ENCODE results near the gene DYRK3. TPM values are rescaled to one million over a fixed set of nuclear protein-coding genes. Genes with fewer than 3 reads are reported as not detected.
"Not testable (repeated sequence)": the region's sequence is repeated elsewhere in the genome, so short reads cannot be mapped to it uniquely, and the experiment has no call there.

Gene DYRK3
- total and polyA plus RNA-seq, 2 of the 13 experiments (the other 11 are each of a cell fraction or from before 2014, with no cell fraction given), result 0.48 to 2.8 TPM

DNA sequence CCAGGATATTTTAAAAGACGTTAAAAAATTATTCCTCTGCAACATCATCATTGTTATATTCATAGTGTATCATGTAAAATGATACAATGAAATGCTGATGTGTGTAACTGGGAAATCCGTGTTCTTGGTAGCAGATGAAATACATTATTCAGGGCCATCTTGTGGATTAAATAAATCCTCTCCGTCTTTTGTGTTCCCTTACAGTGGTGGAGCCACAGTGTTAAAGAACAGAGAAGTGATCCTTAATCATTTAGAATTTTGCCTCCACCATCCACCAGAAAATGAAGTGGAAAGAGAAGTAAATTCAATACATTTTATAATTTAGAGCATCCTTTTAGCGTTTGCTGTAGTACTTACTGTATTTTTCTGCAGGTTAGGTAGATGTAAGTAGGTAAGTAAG lies 1.3 kb downstream of the DYRK3 start:
- FAIRE-seq, result no peak
- in situ Hi-C loops (cut with HindIII; ENCODE audit: extremely low pct_ligation_motif_present, low pct_unique_long_range_greater_than_20kb), result loop anchor here (25.0 kb wide), 1 partner anchor 276 kb away; the partner anchor contains the start of gene FCMR
- CTCF ChIA-PET (ENCODE audit: low intra/inter-chr PET ratio, low total read pairs), result interaction anchor here (3.2 kb wide), 1 partner anchor 27 kb away, joined by 33 read pairs; no protein-coding TSS in a partner anchor

DNA sequence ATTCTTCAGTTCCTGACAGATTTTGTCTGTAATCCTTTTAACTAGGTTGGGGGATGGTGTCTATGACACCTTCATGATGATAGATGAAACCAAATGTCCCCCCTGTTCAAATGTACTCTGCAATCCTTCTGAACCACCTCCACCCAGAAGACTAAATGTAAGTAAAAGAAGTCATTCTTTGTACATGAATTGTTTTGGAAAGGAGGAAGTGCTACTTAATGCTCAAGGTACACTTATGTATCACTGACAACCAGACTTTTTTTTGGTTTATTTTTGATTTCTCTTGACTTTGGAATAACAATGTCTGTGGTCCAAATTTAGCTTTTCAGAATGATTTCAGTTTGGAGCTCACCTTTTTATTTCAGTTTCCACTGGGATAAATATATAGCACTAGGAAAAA lies 2.3 kb downstream of the DYRK3 start:
- DNase-seq (ENCODE audit: low spot score), result no peak
- no peak for FAIRE-seq
- H3K27ac ChIP-seq (ENCODE audit: extremely low read length, insufficient read depth, low read length), result no peak overlapping the region
- no TSS peak for BruUV-seq (replicated peaks)
- intact Hi-C loops (cut with micrococcal nuclease; ENCODE audit: unreplicated experiment), result no loop called here
- H3K79me2 ChIP-seq (ENCODE audit: insufficient read depth, low read length), result no peaks in the 10 kb centered on the region
- peaks cover 0 to 3% of the 10 kb centered on the region in 2 experiments; a peak in 1 of 5 replicates for H3K27me3 ChIP-seq (ENCODE audit: control insufficient read depth in 1 of 2, insufficient read depth in 2 of 2, low read length in 2 of 2)
- H4K20me1 ChIP-seq (ENCODE audit: insufficient read depth, low read length), result no peaks in the 10 kb centered on the region
- no peak for TF ChIP-seq KDM3A (CRISPR knock-in tag; IDR thresholded peaks at IDR 0.05; ENCODE audit: low read depth)
- no peak for TF ChIP-seq ZNF30 (CRISPR knock-in tag; IDR thresholded peaks at IDR 0.05)
- TF ChIP-seq, protein P1, sequence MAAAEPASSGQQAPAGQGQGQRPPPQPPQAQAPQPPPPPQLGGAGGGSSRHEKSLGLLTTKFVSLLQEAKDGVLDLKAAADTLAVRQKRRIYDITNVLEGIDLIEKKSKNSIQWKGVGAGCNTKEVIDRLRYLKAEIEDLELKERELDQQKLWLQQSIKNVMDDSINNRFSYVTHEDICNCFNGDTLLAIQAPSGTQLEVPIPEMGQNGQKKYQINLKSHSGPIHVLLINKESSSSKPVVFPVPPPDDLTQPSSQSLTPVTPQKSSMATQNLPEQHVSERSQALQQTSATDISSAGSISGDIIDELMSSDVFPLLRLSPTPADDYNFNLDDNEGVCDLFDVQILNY (CRISPR knock-in tag; conservative IDR thresholded peaks at IDR 0.05), result no peak
- no peak overlapping the region for H3K4me2 ChIP-seq (ENCODE audit: low read depth, low read length)
- H2AFZ ChIP-seq (ENCODE audit: low read length), result no peak overlapping the region
- no peak for ATAC-seq
- CTCF ChIA-PET (ENCODE audit: low intra/inter-chr PET ratio, low total read pairs), result no interaction called here
- in situ Hi-C loops (cut with HindIII; ENCODE audit: extremely low pct_ligation_motif_present, low pct_unique_long_range_greater_than_20kb), result loop anchor here (25.0 kb wide), 1 partner anchor 275 kb away; the partner anchor contains the start of gene FCMR
- peaks cover 26% of the 10 kb centered on the region for H3K4me1 ChIP-seq (ENCODE audit: insufficient read depth, low read length)
- POLR2A ChIA-PET, result no interaction called here
- no peaks in the 10 kb centered on the region for H3K9me3 ChIP-seq (ENCODE audit: low read length)
- H3K36me3 ChIP-seq (replicated peaks in 1 of 2; ENCODE audit: control insufficient read depth in 1 of 2, insufficient read depth in 2 of 2, low read length in 2 of 2), result no peaks in the 10 kb centered on the region
- H3K9ac ChIP-seq (ENCODE audit: insufficient read depth, low read depth, low read length), result no peak overlapping the region
- H3K4me3 ChIP-seq (replicated peaks in 1 of 3; ENCODE audit: insufficient read depth in 1 of 3, low read depth in 2 of 3, low read length in 3 of 3), result no peak overlapping the region

More for the DNA sequence above, 1.3 kb downstream of the DYRK3 start:
- H3K27me3 ChIP-seq (ENCODE audit: control insufficient read depth in 1 of 2, insufficient read depth in 2 of 2, low read length in 2 of 2), result peaks cover 0 to 3% of the 10 kb centered on the region in 2 experiments; a peak in 2 of 5 replicates
- intact Hi-C loops (cut with micrococcal nuclease; ENCODE audit: unreplicated experiment), result no loop called here
- H2AFZ ChIP-seq (ENCODE audit: low read length), result no peak overlapping the region
- no peaks in the 10 kb centered on the region for H4K20me1 ChIP-seq (ENCODE audit: insufficient read depth, low read length)
- no peak for ATAC-seq
- no peak overlapping the region for H3K4me2 ChIP-seq (ENCODE audit: low read depth, low read length)
- H3K4me3 ChIP-seq (replicated peaks in 1 of 3; ENCODE audit: insufficient read depth in 1 of 3, low read depth in 2 of 3, low read length in 3 of 3), result no peak overlapping the region
- H3K36me3 ChIP-seq (replicated peaks in 1 of 2; ENCODE audit: control insufficient read depth in 1 of 2, insufficient read depth in 2 of 2, low read length in 2 of 2), result no peaks in the 10 kb centered on the region
- WGBS (ENCODE audit: low lambda C conversion rate), result 79% methylated on average over 4 of the region's 4 CpGs
- H3K9ac ChIP-seq (ENCODE audit: insufficient read depth, low read depth, low read length), result no peak overlapping the region
- POLR2A ChIA-PET, result no interaction called here
- TF ChIP-seq IKZF1 (IDR thresholded peaks at IDR 0.05) (no peak), ZNF18 (CRISPR knock-in tag; IDR thresholded peaks at IDR 0.05; ENCODE audit: insufficient replicate concordance) (no peak)
- H3K27ac ChIP-seq (ENCODE audit: extremely low read length, insufficient read depth, low read length), result no peak overlapping the region
- no peak for DNase-seq (ENCODE audit: low spot score)
- BruUV-seq (replicated peaks), result no TSS peak
- peaks cover 26% of the 10 kb centered on the region for H3K4me1 ChIP-seq (ENCODE audit: insufficient read depth, low read length)
- H3K9me3 ChIP-seq (ENCODE audit: low read length), result no peaks in the 10 kb centered on the region
- H3K79me2 ChIP-seq (ENCODE audit: insufficient read depth, low read length), result no peaks in the 10 kb centered on the region

DNA sequence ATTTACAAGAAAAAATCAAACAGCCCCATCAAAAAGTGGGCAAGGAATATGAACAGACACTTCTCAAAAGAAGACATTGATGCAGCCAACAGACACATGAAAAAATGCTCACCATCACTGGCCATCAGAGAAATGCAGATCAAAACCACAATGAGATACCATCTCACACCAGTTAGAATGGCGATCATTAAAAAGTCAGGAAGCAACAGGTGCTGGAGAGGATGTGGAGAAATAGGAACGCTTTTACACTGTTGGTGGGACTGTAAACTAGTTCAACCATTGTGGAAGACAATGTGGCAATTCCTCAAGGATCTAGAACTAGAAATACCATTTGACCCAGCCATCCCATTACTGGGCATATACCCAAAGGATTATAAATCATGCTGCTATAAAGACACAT lies 6.7 kb downstream of the DYRK3 start:
- H2AFZ ChIP-seq (ENCODE audit: low read length); H3K9me3 ChIP-seq (ENCODE audit: low read length); CTCF ChIA-PET (ENCODE audit: low intra/inter-chr PET ratio, low total read pairs); H3K79me2 ChIP-seq (ENCODE audit: insufficient read depth, low read length); BruUV-seq (replicated peaks); DNase-seq (ENCODE audit: low spot score); H3K27ac ChIP-seq (ENCODE audit: extremely low read length, insufficient read depth, low read length); FAIRE-seq; H3K36me3 ChIP-seq (replicated peaks in 1 of 2; ENCODE audit: control insufficient read depth in 1 of 2, insufficient read depth in 2 of 2, low read length in 2 of 2); H3K4me2 ChIP-seq (ENCODE audit: low read depth, low read length); intact Hi-C loops (cut with micrococcal nuclease; ENCODE audit: unreplicated experiment); H3K4me3 ChIP-seq (replicated peaks in 1 of 3; ENCODE audit: insufficient read depth in 1 of 3, low read depth in 2 of 3, low read length in 3 of 3); H3K9ac ChIP-seq (ENCODE audit: insufficient read depth, low read depth, low read length); H3K4me1 ChIP-seq (ENCODE audit: insufficient read depth, low read length); H3K27me3 ChIP-seq (ENCODE audit: control insufficient read depth in 1 of 2, insufficient read depth in 2 of 2, low read length in 2 of 2); H4K20me1 ChIP-seq (ENCODE audit: insufficient read depth, low read length); ATAC-seq; POLR2A ChIA-PET: not testable (repeated sequence)
- WGBS (ENCODE audit: low lambda C conversion rate), result 94% methylated on average over 2 of the region's 2 CpGs
- in situ Hi-C loops (cut with HindIII; ENCODE audit: extremely low pct_ligation_motif_present, low pct_unique_long_range_greater_than_20kb), result loop anchor here (25.0 kb wide), 1 partner anchor 270 kb away; the partner anchor contains the start of gene FCMR
